Fibroblast of upper back skin (primary cell): ENCODE data around the gene TBP.
"Not testable (repeated sequence)": the region's sequence is repeated elsewhere in the genome, so short reads cannot be mapped to it uniquely, and the experiment has no call there.

Experiments
- DNase-seq: peaks from one replicate; pipeline ENCODE4 v3.0.0-alpha.2; 2013

The TBP gene

GRCh38 chr6:170612256-170612804 is 58.2 kb downstream of the TBP start:
- DNase-seq: not testable (repeated sequence)

GRCh38 chr6:170616020-170616554 is 61.9 kb downstream of the TBP start:
- DNase-seq: not testable (repeated sequence)
